ENCODE results near the gene SIPA1L3. TPM values are rescaled to one million over a fixed set of nuclear protein-coding genes. Genes with fewer than 3 reads are reported as not detected.

SIPA1L3 gene
- total and polyA plus RNA-seq, 10 of the 15 experiments (the other 5 are each of a cell fraction or from before 2014, with no cell fraction given): 0.24 to 66.2 (median 19.1) TPM

DNA sequence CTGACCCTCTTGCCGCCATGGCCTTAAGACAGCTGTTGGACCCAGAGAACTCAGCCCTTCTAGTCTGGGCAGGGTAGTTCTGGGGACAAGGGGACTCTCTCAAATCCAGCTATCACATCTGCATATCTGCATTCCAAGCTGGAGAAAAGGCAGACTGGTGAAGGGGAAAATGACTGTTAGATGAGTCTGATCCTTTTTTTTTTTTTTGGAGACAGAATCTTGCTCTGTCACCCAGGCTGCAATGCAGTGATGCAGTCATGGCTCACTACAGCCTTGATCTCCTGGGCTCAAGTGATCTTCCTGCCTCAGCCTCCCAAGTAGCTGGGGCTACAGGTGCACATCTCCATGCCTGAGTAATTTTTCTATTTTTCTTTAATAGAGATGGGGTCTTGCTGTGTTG is 114.3 kb downstream of the SIPA1L3 start:
- H3K36me3 ChIP-seq (ENCODE audit: control insufficient read depth in 2 of 2, insufficient read depth in 2 of 2, low read length in 1 of 2): peaks cover 0 to 4% of the 10 kb centered on the region in 2 experiments; a peak in 1 of 4 replicates
- no peak overlapping the region for H3K4me3 ChIP-seq
- ChIA-PET CTCF (no interaction called here), SMC1A (ENCODE audit: uncharacterized antibody, unreplicated experiment) (interaction anchor here (1.2 kb wide), 1 partner anchor 10 kb away, joined by 3 read pairs; no protein-coding TSS in a partner anchor), POLR2A (no interaction called here), RAD21 (ENCODE audit: unreplicated experiment) (no interaction called here)
- no peak overlapping the region for H2AFZ ChIP-seq (ENCODE audit: control insufficient read depth, low read depth, low read length)
- H3K4me1 ChIP-seq (ENCODE audit: control insufficient read depth, insufficient read depth, low read length): no peaks in the 10 kb centered on the region; the same call in 1 of the 2 replicates
- WGBS (ENCODE audit: insufficient coverage, insufficient replicate concordance, low lambda C conversion rate, missing lambda C conversion rate): 95% methylated on average over 1 of the region's 1 CpG
- no peak overlapping the region for H3K4me2 ChIP-seq (ENCODE audit: control insufficient read depth, insufficient read depth)
- H3K27ac ChIP-seq (ENCODE audit: control insufficient read depth, insufficient read depth): no peak overlapping the region
- FAIRE-seq: no peak
- in situ Hi-C loops (cut with MboI) (no loop called here), intact Hi-C loops (cut with micrococcal nuclease; ENCODE audit: unreplicated experiment) (no loop called here)
- ATAC-seq: no peak
- DNase-seq (ENCODE audit: low read depth, low spot score): no peak
- no TSS peak for BruUV-seq (replicated peaks)
- no peak overlapping the region for H3K9ac ChIP-seq (ENCODE audit: control insufficient read depth, insufficient read depth, low read length)
- TF ChIP-seq NBN (IDR thresholded peaks at IDR 0.05): no peak
- TF ChIP-seq, protein P1, sequence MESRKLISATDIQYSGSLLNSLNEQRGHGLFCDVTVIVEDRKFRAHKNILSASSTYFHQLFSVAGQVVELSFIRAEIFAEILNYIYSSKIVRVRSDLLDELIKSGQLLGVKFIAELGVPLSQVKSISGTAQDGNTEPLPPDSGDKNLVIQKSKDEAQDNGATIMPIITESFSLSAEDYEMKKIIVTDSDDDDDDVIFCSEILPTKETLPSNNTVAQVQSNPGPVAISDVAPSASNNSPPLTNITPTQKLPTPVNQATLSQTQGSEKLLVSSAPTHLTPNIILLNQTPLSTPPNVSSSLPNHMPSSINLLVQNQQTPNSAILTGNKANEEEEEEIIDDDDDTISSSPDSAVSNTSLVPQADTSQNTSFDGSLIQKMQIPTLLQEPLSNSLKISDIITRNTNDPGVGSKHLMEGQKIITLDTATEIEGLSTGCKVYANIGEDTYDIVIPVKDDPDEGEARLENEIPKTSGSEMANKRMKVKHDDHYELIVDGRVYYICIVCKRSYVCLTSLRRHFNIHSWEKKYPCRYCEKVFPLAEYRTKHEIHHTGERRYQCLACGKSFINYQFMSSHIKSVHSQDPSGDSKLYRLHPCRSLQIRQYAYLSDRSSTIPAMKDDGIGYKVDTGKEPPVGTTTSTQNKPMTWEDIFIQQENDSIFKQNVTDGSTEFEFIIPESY (IDR thresholded peaks at IDR 0.05): no peak
- no peak for TF ChIP-seq CHD2 (IDR thresholded peaks at IDR 0.05; ENCODE audit: borderline replicate concordance, low read depth, low read length)
- no peak for TF ChIP-seq POU2F2 (IDR thresholded peaks at IDR 0.05; ENCODE audit: borderline replicate concordance, low read depth, low read length)
- no peak for TF ChIP-seq PAX8 (IDR thresholded peaks at IDR 0.05)
- no peak for TF ChIP-seq RUNX3 (IDR thresholded peaks at IDR 0.05; ENCODE audit: low read length)
- TF ChIP-seq TCF3 (IDR thresholded peaks at IDR 0.05; ENCODE audit: borderline replicate concordance, insufficient read depth, low read depth, low read length): no peak
- TF ChIP-seq RAD51 (IDR thresholded peaks at IDR 0.05): no peak
- TF ChIP-seq YBX1 (IDR thresholded peaks at IDR 0.05): no peak
- no peak for TF ChIP-seq IRF4 (IDR thresholded peaks at IDR 0.05; ENCODE audit: low read depth, low read length)
- TF ChIP-seq IKZF2 (IDR thresholded peaks at IDR 0.05): no peak
- TF ChIP-seq, protein P2, sequence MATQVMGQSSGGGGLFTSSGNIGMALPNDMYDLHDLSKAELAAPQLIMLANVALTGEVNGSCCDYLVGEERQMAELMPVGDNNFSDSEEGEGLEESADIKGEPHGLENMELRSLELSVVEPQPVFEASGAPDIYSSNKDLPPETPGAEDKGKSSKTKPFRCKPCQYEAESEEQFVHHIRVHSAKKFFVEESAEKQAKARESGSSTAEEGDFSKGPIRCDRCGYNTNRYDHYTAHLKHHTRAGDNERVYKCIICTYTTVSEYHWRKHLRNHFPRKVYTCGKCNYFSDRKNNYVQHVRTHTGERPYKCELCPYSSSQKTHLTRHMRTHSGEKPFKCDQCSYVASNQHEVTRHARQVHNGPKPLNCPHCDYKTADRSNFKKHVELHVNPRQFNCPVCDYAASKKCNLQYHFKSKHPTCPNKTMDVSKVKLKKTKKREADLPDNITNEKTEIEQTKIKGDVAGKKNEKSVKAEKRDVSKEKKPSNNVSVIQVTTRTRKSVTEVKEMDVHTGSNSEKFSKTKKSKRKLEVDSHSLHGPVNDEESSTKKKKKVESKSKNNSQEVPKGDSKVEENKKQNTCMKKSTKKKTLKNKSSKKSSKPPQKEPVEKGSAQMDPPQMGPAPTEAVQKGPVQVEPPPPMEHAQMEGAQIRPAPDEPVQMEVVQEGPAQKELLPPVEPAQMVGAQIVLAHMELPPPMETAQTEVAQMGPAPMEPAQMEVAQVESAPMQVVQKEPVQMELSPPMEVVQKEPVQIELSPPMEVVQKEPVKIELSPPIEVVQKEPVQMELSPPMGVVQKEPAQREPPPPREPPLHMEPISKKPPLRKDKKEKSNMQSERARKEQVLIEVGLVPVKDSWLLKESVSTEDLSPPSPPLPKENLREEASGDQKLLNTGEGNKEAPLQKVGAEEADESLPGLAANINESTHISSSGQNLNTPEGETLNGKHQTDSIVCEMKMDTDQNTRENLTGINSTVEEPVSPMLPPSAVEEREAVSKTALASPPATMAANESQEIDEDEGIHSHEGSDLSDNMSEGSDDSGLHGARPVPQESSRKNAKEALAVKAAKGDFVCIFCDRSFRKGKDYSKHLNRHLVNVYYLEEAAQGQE (IDR thresholded peaks at IDR 0.05; ENCODE audit: low read depth, low read length): no peak
- no peak for TF ChIP-seq HDGF (IDR thresholded peaks at IDR 0.05)
- H4K20me1 ChIP-seq (ENCODE audit: control insufficient read depth, insufficient read depth): no peaks in the 10 kb centered on the region
- H3K27me3 ChIP-seq (replicated peaks in 1 of 2; ENCODE audit: control insufficient read depth in 2 of 2, insufficient read depth in 2 of 2, low read length in 1 of 2): no peaks in the 10 kb centered on the region
- H3K9me3 ChIP-seq (replicated peaks; ENCODE audit: control insufficient read depth, insufficient read depth, low read length): no peaks in the 10 kb centered on the region
- peaks cover 24% of the 10 kb centered on the region for H3K79me2 ChIP-seq (ENCODE audit: control insufficient read depth, insufficient read depth, low read length)

Data from GM12878 (cell line).